Left ventricle myocardium inferior (tissue), 1 donor: Measurements from ENCODE around the gene RNF151. TPM values are rescaled to one million over a fixed set of nuclear protein-coding genes. Genes with fewer than 3 reads are reported as not detected.

Experiments used
- DNase-seq: peaks from one replicate; pipeline ENCODE4 v3.0.0-alpha.2; 2020
- H3K27ac ChIP-seq: fragments of 200-600 bp; replicated peaks from 2 replicates; pipeline ENCODE4 v1.8.0; 2021
- H3K27me3 ChIP-seq: fragments of 200-600 bp; 2 replicates; pipeline ENCODE4 v1.8.0; 2021; ENCODE audit warnings: low read depth
- H3K36me3 ChIP-seq: fragments of 200-600 bp; 2 replicates; pipeline ENCODE4 v1.8.0; 2021
- H3K4me1 ChIP-seq: fragments of 200-600 bp; 2 replicates; pipeline ENCODE4 v1.8.0; 2021
- H3K4me3 ChIP-seq: fragments of 200-600 bp; 2 replicates; pipeline ENCODE4 v1.8.0; 2021; ENCODE audit warnings: mild to moderate bottlenecking, moderate library complexity
- H3K9me3 ChIP-seq: fragments of 200-600 bp; replicated peaks from 2 replicates; pipeline ENCODE4 v1.8.0; 2021
- CTCF ChIP-seq: fragments of 200-600 bp; IDR thresholded peaks from 2 replicates; pipeline ENCODE4 v1.8.0; 2021; ENCODE audit warnings: antibody characterized with exemption, mild to moderate bottlenecking, borderline replicate concordance
- intact Hi-C: fragments of 100-400 bp; cut with micrococcal nuclease; formaldehyde crosslinking; loops from one replicate; pipeline ENCODE4 v1.11.0; 2022
- total RNA-seq: library from RNA; stranded (reverse); fragmentation: NEBNext Ultra II Directional; extraction: Animal tissue kit (Norgen Biotek cat#: 25700); gene quantifications from one replicate; pipeline ENCODE4 v1.2.1, GENCODE V29; 2021
- donor health status: DM: no; HTN: yes; CAD: no; lungs with severe emphysema.

Gene RNF151
- total RNA-seq, 1 donor from 2014 or later: not detected

- no peak for DNase-seq
- peaks cover 40% of the 10 kb centered on the region for H3K36me3 ChIP-seq
- H3K4me3 ChIP-seq: no peak overlapping the region
- TF ChIP-seq CTCF: no peak
- no peaks in the 10 kb centered on the region for H3K9me3 ChIP-seq
- peaks cover 73% of the 10 kb centered on the region for H3K27me3 ChIP-seq
- intact Hi-C loops: no loop called here
- H3K4me1 ChIP-seq: peaks cover 48% of the 10 kb centered on the region
- H3K27ac ChIP-seq: no peak overlapping the region
Measured at GRCh38 chr16:1980770-1981087, 14.1 kb downstream of the RNF151 start.

- H3K36me3 ChIP-seq: peaks cover 40% of the 10 kb centered on the region
- no peak for TF ChIP-seq CTCF
- intact Hi-C loops: no loop called here
- no peak for DNase-seq
- H3K27ac ChIP-seq: no peak within 1 kb of the TSS
- no peak within 1 kb of the TSS for H3K4me3 ChIP-seq
- peaks cover 50% of the 10 kb centered on the region for H3K4me1 ChIP-seq
- peaks cover 66% of the 10 kb centered on the region for H3K27me3 ChIP-seq
- no peaks in the 10 kb centered on the region for H3K9me3 ChIP-seq
Measured at GRCh38 chr16:1981398-1981836, 14.8 kb downstream of the RNF151 start, which contains the start of gene NOXO1. TSS of gene NOXO1 (minus strand) at chr16:1981469. CDS start at chr16:1981179, 290 bp downstream.

- Histone ChIP-seq H3K27me3 (peaks cover 62% of the 10 kb centered on the region), H3K36me3 (peaks cover 40% of the 10 kb centered on the region), H3K4me3 (no peak overlapping the region), H3K4me1 (peaks cover 50% of the 10 kb centered on the region), H3K9me3 (no peaks in the 10 kb centered on the region), H3K27ac (no peak overlapping the region)
- intact Hi-C loops: no loop called here
- TF ChIP-seq CTCF: no peak
- no peak for DNase-seq
Measured at GRCh38 chr16:1982013-1982433, 15.4 kb downstream of the RNF151 start.

- no peak for TF ChIP-seq CTCF
- Histone ChIP-seq H3K27me3 (peaks cover 59% of the 10 kb centered on the region), H3K27ac (peak overlapping the region; percentile 88)
Measured at GRCh38 chr16:1982991-1983543, 16.4 kb downstream of the RNF151 start.

GRCh38 chr16:1983544-1984346 lies 17.1 kb downstream of the RNF151 start, which contains the start of gene GFER:
TSS of gene GFER (plus strand) at chr16:1984193. CDS start at chr16:1984219, 26 bp downstream.
- H3K27ac ChIP-seq: peak within 1 kb of the TSS; percentile 88
- peaks cover 49% of the 10 kb centered on the region for H3K4me1 ChIP-seq
- H3K9me3 ChIP-seq: no peaks in the 10 kb centered on the region
- intact Hi-C loops: no loop called here
- peaks cover 58% of the 10 kb centered on the region for H3K27me3 ChIP-seq
- H3K4me3 ChIP-seq: peak within 1 kb of the TSS; percentile 88
- TF ChIP-seq CTCF: peak; percentile 60
- peak; percentile 92 for DNase-seq
- H3K36me3 ChIP-seq: peaks cover 26% of the 10 kb centered on the region

More at GRCh38 chr16:1982991-1983543, 16.4 kb downstream of the RNF151 start:
- peaks cover 33% of the 10 kb centered on the region for H3K36me3 ChIP-seq
- intact Hi-C loops: no loop called here
- H3K4me3 ChIP-seq: peak overlapping the region; percentile 88
- DNase-seq: no peak
- H3K9me3 ChIP-seq: no peaks in the 10 kb centered on the region
- peaks cover 50% of the 10 kb centered on the region for H3K4me1 ChIP-seq
